DND-41 (cell line): ENCODE data around the gene RGS8.

Experiments used
- ATAC-seq: fragments of 200-7000 bp; cut with Tn5 transposase; 3 replicates; pipeline ENCODE4 v1.9.1; 2021; ENCODE audit warnings: low read depth; ENCODE audit not compliant: insufficient read depth
- DNase-seq: peaks from one replicate; pipeline ENCODE4 v3.0.0-alpha.2; 2020
- H2AFZ ChIP-seq: 2 replicates; pipeline ENCODE4 v1.6.0; 2012; ENCODE audit warnings: low read depth, low read length
- H3K27ac ChIP-seq: 2 replicates; pipeline ENCODE4 v1.5.1; 2012; ENCODE audit warnings: low read length, inconsistent platforms
- H3K27me3 ChIP-seq: fragments of 200-600 bp; sonication (generic); 2 replicates; pipeline ENCODE4 v1.6.0; 2012; ENCODE audit warnings: low read length, mild to moderate bottlenecking, inconsistent platforms; ENCODE audit not compliant: insufficient read depth, poor library complexity
- H3K36me3 ChIP-seq: 2 replicates; pipeline ENCODE4 v1.5.1; 2012; ENCODE audit warnings: low read length, inconsistent platforms; ENCODE audit not compliant: insufficient read depth
- H3K4me1 ChIP-seq: 2 replicates; pipeline ENCODE4 v1.5.1; 2012; ENCODE audit warnings: mild to moderate bottlenecking, low read length; ENCODE audit not compliant: insufficient read depth
- H3K4me2 ChIP-seq: 2 replicates; pipeline ENCODE4 v1.6.0; 2012; ENCODE audit warnings: mild to moderate bottlenecking, moderate library complexity, low read length, inconsistent platforms; ENCODE audit not compliant: insufficient read depth
- H3K4me3 ChIP-seq, 2 experiments: fragments of 200-600 bp in 1 of 2; shearing (Covaris generic) in 1 of 2; 2 replicates each; pipeline ENCODE4 v1.5.1; 2012 to 2016; ENCODE audit warnings: inconsistent platforms in 2 of 2, low read length in 2 of 2, mild to moderate bottlenecking in 2 of 2, low read depth in 1 of 2, moderate library complexity in 1 of 2
- H3K79me2 ChIP-seq: 2 replicates; pipeline ENCODE4 v1.6.0; 2012; ENCODE audit warnings: low read length, inconsistent platforms; ENCODE audit not compliant: insufficient read depth
- H3K9ac ChIP-seq: 2 replicates; pipeline ENCODE4 v1.6.0; 2012; ENCODE audit warnings: low read depth, mild to moderate bottlenecking, inconsistent platforms, low read length, moderate library complexity
- H3K9me3 ChIP-seq: 2 replicates; pipeline ENCODE4 v1.5.1; 2012; ENCODE audit warnings: low read length, moderate library complexity, mild to moderate bottlenecking, inconsistent platforms; ENCODE audit not compliant: insufficient read depth, severe bottlenecking
- H4K20me1 ChIP-seq: 2 replicates; pipeline ENCODE4 v1.6.0; 2012; ENCODE audit warnings: low read length; ENCODE audit not compliant: insufficient read depth
- CTCF ChIP-seq: IDR thresholded peaks from 2 replicates; pipeline ENCODE4 v1.5.1; 2012; ENCODE audit warnings: borderline replicate concordance, low read length, moderate library complexity, mild to moderate bottlenecking; ENCODE audit not compliant: poor library complexity, severe bottlenecking; ENCODE audit errors: extremely low read depth
- EZH2 ChIP-seq: IDR thresholded peaks from 3 replicates; pipeline ENCODE4 v1.6.1; 2012; ENCODE audit warnings: borderline replicate concordance, low read depth, mild to moderate bottlenecking, moderate library complexity, low read length, inconsistent platforms; ENCODE audit not compliant: severe bottlenecking

The RGS8 gene

DNA sequence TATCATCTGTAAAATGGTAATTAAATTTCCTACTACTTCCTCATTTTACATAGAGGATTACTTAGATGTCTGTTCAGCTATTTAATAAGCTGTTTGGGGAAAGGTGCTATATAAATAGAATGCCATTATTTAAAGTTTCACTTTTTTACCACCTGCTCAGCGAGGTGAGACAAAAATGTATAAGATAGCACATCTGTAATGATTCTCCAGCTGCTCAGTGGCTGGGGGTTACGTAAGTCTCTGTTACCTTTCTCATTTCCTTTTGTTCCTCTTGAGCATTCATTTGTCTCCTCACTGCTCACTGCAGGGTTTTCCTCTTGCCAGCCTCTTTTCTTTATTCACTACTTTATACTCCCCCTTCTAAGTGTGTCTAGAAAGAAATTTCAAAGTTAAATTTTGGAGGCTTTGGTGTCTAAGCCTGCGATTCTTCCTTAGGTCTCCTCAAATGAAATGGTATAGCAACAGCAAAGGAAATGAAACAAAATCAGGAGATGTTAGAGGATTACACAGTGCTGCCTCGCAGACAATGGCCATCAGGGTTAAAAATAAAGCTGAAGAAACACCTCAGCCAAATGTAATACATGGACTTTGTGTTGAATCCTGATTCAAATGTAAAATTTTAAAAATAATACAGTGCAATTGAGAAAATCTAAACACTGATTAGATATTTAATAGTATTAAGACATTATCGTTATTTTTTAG, 6.8 kb downstream of the RGS8 start:
- H3K27ac ChIP-seq = no peak overlapping the region
- no peak overlapping the region for H3K4me3 ChIP-seq
- H3K27me3 ChIP-seq = no peaks in the 10 kb centered on the region
- no peaks in the 10 kb centered on the region for H4K20me1 ChIP-seq
- no peak for TF ChIP-seq EZH2
- no peak for TF ChIP-seq CTCF
- ATAC-seq (no peak), DNase-seq (no peak)
- H2AFZ ChIP-seq = no peak overlapping the region
- peaks cover 7% of the 10 kb centered on the region for H3K4me1 ChIP-seq
- no peaks in the 10 kb centered on the region for H3K9me3 ChIP-seq
- no peaks in the 10 kb centered on the region for H3K79me2 ChIP-seq
- H3K36me3 ChIP-seq = no peaks in the 10 kb centered on the region
- H3K9ac ChIP-seq = no peak overlapping the region
- H3K4me2 ChIP-seq = no peak overlapping the region

GRCh38 chr1:182676274-182676673, 8.1 kb downstream of the RGS8 start:
- Histone ChIP-seq H3K4me2 (no peak overlapping the region), H3K4me3 (no peak overlapping the region), H3K79me2 (no peaks in the 10 kb centered on the region), H4K20me1 (no peaks in the 10 kb centered on the region), H3K36me3 (no peaks in the 10 kb centered on the region), H3K9me3 (no peaks in the 10 kb centered on the region), H3K4me1 (peaks cover 6% of the 10 kb centered on the region), H3K27ac (no peak overlapping the region), H3K27me3 (no peaks in the 10 kb centered on the region), H2AFZ (no peak overlapping the region), H3K9ac (no peak overlapping the region)
- DNase-seq = no peak
- ATAC-seq = no peak
- TF ChIP-seq EZH2 (no peak), CTCF (no peak)

GRCh38 chr1:182674346-182675246, 9.8 kb downstream of the RGS8 start:
- ATAC-seq = no peak
- no peak overlapping the region for H3K4me2 ChIP-seq
- H3K9ac ChIP-seq = no peak overlapping the region
- no peaks in the 10 kb centered on the region for H3K9me3 ChIP-seq
- H3K27ac ChIP-seq = no peak overlapping the region
- H4K20me1 ChIP-seq = no peaks in the 10 kb centered on the region
- TF ChIP-seq EZH2 (no peak), CTCF (no peak)
- DNase-seq = no peak
- no peaks in the 10 kb centered on the region for H3K27me3 ChIP-seq
- H3K4me1 ChIP-seq = no peaks in the 10 kb centered on the region
- H3K79me2 ChIP-seq = no peaks in the 10 kb centered on the region
- H3K4me3 ChIP-seq = no peak overlapping the region
- no peaks in the 10 kb centered on the region for H3K36me3 ChIP-seq
- H2AFZ ChIP-seq = no peak overlapping the region
